HS-27A (cell line): ENCODE data around the gene L3MBTL1.
"Not testable (repeated sequence)": the region's sequence is repeated elsewhere in the genome, so short reads cannot be mapped to it uniquely, and the experiment has no call there.

ENCODE experiments used
- DNase-seq: peaks from one replicate; pipeline ENCODE4 v3.0.0-alpha.2; 2012; ENCODE audit warnings: low read depth, missing footprints

L3MBTL1 gene

DNA sequence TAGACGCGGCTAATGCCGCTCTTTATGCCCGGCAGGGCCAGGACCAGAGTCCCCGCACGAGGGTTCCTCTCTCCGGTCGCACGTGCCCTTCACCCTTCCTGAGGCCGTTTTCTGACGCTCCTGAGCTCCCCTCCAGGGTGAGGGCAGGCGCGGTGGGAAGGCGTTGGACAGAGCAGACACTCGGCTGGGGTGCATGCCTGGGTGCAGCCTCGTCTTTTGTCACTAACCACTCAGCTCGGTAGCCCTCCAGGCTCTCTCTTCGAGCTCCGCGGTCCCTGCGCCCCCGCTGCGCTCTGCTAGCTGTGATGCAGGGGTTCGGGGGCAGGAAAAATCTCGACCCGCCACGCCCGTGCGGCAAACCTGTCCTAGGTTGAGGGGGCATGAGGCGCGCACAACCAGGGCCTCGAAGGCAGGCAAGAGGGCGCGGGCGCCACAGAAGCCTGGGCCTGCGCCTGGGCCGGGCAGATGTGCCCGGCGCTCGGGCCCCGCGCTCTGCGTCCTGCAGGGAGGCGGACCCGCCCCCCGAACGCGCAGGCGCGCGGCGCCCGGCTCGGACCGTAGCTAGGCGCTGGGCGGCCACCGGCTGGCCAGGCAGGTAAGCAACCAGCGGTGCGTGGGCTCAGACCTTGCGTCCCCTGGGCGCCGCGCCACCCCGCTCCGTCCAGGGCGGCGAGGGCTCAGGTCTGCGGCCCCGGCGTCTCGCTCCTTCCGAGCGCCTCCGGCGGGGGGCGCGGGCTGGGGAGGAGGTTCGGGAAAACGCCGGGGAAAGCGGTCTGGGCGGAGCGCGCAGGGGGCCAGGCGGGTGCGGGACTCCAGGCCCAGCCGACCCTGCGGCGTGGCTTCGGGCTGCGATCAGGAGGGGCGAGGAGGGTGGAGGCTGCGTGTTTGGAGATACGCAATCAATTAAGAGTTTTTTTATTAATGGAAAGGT lies at the start of gene L3MBTL1:
Gene L3MBTL1 (plus strand): TSS at position 548 of the 931 bp plus-strand sequence. CDS start 5,807 bp downstream, outside the sequence.
- DNase-seq: no peak

DNA sequence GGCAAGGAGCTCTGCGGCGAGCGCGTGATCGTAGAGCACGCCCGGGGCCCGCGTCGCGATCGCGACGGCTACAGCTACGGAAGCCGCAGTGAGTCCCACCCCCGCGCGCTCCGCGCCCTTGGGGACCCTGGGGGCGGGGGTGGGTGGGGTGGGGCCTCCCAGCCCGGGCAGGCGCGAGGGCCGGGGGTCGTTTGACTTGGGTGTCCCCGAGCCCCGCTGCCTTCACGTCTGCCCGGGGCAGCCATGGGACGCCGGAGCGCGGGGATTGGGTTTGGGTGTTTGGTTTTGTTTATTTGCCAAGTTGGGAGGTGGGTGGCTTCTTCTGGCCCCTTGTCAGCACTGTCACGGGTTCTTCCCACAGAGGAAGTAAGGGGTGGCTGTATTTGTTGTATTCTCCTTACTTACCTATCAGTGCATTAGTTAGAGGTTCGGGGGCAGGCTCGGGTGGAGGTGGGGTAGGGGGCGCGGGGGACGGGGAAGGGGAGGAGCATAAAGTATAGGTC lies 49.0 kb upstream of the L3MBTL1 start:
- no peak for DNase-seq

DNA sequence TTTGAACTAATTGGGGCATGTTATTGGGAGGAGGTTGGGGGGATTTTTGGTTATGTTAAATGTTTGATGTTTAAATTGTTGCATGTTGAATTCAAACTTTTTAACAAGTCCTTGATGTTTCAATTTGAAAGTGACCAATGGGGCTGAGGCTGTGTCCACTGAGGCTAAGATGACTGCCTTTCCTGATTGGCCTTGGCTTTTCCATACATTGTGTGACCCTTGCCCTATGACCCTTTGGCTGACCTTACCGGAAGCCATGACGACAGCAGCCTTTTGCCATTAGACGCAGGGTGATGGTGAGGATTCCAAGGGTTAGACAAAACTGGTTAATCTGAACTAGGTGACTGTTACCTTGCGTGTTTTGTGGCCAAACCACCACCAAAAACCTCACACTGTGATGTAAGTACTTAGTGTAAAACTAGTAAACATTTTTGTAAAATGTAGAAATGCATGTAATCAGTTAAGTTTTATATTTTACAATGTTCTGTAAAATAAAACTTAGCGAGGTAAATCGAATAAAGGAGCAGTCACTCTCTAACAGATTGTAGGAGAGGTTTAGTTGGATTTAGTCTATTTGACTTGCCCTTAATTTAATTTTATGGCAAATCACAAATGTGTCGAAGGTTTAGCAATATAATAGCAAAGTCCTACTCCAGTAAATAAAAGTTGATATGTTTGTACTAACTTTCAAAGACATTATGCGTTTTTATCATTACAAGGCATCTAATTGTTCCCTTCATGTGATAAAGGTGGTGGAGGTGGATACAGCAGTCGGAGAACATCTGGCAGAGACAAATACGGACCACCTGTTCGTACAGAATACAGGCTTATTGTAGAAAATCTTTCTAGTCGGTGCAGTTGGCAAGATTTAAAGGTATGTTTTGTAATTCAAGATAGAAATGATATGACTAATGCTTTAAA lies 48.2 kb upstream of the L3MBTL1 start:
- no peak for DNase-seq

DNA sequence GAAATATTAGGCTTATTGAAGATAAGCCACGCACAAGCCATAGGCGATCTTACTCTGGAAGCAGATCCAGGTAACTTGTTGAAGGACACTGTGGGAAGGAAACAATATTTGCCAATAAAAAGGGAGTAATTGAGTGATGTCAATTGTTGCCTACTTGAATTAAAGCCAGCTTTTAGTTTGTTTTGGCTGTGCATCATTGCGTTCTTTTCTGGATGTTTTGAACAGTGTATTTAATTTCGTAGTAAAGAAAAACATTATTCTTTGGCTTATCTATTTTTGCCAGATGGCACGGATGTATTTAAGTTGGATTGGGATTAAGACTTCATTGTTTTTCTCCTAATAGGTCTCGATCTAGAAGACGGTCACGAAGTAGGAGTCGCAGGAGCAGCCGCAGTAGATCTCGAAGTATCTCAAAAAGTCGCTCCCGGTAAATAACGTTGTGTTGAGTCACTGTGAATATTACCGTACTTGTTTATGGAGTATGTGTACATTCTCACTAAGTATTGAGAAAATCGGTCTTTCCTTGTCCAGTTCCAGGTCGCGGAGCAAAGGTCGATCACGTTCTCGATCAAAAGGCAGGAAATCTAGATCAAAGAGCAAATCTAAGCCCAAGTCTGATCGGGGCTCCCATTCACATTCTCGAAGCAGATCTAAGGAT lies 47.2 kb upstream of the L3MBTL1 start:
- DNase-seq: no peak

DNA sequence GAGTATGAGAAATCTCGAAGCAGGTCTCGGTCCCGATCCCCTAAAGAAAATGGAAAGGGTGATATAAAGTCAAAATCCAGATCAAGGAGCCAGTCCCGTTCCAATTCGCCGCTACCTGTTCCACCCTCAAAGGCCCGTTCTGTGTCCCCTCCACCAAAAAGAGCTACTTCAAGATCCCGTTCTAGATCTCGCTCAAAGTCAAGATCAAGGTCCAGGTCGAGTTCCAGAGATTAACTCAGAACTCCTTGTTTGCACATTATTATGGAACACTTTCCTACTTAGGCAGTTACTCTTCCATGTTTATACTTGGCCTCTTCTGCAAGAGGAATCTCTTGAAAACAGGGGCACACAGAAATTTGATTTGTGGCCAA lies 46.7 kb upstream of the L3MBTL1 start:
- DNase-seq: no peak

DNA sequence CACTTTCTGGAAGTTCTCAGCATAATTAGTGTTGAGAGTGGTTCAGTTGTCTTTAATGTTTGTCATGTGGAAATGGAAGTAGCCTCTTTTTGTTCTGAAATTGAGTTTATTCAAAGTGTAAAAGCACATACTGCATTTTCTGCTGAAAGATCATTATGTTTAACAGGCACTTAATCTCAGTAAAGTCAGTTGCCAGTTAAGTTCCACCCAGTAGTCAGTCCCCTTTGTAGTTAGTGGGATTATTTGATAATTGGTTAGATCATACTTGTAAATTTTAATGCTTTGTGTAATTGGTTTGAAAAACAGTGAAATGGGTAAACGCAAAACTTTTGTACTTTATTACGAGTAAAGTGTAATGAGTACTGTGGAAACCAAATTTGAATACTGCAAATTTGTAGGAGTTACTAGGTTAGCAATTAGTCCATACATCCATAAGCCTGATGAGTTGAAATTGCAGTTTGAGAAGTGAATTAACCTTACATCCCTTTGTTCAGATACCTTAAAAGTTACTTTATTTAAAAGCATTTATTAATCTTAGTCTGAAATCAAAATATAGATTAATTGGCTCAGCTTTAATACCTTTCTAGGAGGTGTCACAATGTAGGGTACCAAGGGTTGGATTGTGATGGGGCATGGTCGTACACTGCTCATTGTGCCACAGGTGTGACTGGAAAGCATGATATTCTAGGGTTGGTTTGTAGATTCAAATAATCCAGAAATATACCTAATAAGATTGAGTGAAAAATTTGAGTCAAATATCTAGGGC lies 45.4 kb upstream of the L3MBTL1 start:
- DNase-seq: no peak

DNA sequence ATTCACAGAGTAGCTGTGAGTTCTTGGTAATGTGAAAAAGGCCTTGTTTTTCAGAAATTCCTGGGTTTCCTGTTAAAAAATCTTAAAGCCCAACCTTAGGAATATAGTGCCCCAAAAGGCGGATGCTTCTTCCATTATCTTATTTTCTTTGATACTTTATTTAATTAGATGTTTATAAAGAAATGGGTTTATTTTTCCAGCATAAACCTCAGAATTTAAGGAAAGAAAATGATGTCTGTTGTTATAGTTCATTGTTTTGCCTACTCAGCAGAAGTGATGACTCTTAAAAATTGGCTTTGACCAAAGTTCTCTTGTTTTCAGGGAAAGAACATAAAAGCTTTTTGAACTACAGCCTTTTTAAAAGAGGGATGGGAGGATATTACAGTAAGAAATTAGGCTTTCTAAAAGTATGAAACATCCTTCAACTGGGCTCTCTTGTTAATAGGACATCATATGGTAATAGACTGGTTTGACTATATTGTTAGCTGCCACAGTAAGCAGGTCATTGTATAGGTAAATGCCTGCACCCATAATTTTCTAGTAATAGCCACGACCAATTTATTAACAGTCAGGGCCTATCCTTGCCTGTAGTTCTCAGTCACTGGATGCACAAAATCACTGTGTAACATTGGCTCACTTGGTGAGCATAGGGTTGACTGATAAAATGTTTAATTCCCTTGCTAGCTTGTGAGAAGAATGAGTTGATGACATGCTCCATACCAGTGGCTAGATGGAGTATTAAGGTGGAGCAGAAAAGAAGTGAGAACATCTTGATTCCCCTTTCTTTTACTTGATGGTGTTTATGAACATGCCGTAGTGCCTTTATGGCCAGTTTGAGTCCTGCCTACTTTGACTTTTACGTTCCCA lies 44.6 kb upstream of the L3MBTL1 start:
- DNase-seq: no peak

DNA sequence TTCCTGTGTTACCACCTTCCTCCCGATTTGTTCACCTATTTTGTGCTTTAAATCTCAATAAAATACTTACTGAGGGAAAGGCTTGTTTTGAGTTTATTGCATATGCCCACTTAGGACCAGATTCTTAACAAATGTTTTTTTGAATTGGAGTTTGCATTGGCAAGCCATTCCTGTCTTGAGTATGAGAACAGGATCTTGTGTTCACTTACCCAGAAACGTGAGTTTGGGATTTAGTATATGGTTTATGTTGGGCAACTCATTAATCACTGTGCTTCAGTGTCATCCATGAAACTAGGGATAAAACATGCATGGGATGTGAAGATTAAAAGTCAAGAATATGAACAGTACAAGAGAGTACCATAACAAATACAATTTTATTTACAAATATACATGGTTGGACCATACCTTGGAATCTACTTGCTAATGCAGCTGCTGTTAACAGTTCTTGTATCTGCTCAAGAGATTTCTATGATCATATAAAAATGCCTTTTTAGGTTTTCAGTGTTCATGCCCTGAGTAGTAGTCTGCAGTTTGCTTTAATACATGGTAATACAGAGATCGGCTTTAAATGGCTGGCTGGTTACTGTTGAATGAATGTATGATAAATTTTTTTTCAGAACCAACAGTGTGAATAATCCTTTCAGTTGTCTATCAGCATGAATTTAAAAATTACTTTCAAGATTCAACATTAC lies 43.8 kb upstream of the L3MBTL1 start:
- DNase-seq: no peak

DNA sequence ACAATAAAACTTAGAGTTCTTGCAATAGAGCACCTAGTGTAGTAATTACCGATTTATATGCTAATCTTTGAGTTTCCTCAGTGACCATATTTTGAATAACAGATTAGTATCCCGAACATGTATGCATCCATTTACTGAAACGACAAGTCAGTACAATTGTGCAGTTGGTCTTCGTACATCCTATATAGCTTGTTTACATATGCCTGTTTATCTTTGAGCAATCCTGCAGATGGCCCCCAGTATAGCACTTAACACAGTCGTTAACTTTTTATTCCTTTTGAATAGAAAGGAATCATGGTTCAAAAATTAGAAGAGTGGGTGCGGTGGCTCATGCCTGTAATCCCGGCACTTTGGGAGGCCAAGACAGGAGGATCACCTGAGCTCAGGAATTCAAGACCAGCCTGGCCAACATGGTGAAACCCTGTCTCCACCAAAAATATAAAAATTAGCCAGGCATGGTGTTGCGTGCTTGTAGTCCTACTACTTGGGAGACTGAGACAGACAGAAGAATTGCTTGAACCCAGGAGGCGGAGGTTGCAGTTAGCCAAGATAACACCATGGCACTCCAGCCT lies 43.2 kb upstream of the L3MBTL1 start:
- DNase-seq: no peak

DNA sequence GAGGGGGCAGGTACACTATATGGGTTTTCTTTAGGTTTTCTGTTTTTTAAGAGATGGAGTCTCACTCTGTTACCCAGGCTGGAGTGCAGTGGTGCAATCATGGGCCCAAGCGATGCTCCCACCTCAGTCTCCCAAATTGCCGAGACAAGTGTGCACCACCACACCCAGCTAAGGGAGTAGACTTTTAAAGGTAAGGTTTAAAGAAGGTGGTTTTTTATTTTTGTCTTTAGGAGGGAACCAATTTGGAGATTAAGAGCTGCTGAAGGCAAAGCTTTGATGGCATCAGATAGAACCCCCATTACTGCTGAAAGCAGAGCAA lies 41.9 kb upstream of the L3MBTL1 start:
- DNase-seq: no peak

DNA sequence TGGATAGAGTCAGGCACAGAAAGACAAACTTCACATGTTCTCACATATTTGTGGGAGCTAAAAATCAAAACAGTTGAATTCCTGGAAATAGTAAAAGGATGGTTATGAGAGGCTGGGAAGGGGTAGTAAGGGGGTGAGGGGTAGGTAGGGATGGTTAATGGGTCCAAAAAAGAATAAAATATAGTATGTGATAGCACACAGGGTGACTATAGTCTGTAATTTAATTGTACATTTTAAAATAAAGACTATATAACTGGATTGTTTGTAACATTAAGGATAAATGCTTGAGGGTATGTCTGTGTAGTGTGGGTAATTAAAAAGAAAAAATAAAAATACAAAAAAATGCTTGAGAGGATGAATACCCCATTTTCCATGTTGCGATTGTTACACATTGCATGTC lies 39.9 kb upstream of the L3MBTL1 start:
- DNase-seq: no peak

DNA sequence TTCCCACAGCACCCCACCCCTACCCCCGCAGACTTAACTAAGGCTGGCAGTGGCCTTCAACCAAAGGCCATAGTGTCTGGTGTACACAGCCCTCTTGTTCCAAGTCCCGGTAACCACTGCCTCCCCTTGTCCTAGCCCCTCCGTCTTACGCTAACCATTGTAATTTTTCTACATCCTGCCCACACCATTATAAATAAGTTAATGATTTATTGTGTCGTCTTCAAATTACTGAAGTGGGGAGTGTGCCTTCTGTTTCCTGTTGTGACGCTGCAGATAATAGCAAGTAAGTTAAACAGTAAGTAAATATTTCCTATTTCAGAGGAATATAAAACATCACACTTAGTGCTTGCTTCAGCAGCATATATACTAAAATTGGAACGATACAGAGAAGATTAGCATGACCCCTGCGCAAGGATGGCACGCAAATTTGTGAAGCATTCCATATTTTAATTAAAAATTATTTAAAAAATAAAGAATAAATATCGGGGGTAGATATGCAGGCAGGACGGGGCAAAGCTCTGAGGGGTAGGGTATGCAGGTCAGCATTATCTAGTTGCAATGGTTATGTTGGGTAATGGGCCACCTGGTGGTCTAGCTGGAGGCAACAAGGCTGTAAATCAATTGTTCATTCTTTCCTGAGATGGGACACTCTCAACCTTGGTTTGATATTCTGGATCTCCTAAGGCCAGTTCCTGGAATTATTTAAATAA lies 34.7 kb upstream of the L3MBTL1 start:
- no peak for DNase-seq

DNA sequence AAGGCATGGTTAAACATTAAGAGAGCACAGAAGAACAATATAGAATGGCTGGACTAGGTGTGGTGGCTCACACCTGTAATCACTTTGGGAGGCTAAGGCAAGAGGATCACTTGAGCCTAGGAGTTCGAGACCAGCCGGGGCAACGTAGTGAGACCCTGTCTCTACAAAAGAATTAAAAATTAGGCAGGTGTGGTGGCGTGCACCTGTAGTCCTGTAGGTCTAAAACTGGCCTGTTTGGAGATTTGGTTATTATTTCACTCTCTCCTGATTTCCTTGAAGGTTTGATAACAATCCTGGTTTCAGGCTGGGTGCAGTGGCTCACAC lies 34.2 kb upstream of the L3MBTL1 start:
- DNase-seq: no peak

DNA sequence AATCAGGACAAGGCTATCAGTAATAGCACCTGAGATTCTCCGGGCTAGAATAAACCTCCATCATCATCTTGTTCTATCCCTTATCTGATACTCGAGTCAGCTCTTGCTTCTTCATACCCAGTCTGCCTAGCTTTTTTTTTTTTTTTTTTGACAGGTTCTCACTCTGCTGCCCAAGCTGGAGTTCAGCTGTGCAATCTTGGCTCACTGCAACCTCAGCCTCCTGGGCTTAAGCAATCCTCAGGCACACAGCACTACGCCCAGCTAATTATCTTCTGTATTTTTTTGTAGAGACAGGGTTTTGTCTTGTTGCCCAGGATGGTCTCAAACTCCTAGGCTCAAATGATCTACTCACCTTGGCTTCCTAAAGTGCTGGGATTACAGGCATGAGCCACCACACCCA lies 30.3 kb upstream of the L3MBTL1 start:
- DNase-seq: no peak

DNA sequence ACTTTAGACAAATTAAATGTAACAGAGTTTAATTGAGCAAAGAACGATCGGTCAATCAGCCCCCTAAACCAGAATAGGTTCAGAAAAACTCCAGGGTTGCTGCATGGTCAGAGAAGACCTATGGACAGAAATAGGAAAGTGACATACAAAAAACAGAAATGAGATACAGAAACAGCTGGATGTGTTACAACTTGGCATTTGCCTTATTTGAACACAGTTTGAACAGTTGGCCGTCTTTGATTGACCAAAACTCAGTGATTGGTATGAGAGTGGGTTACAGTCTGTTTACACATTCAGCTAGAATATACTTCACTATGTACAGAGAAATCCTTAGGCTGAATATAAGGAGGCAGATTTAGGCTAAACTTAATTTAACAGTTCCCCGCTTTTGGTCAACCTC lies 29.9 kb upstream of the L3MBTL1 start:
- no peak for DNase-seq

DNA sequence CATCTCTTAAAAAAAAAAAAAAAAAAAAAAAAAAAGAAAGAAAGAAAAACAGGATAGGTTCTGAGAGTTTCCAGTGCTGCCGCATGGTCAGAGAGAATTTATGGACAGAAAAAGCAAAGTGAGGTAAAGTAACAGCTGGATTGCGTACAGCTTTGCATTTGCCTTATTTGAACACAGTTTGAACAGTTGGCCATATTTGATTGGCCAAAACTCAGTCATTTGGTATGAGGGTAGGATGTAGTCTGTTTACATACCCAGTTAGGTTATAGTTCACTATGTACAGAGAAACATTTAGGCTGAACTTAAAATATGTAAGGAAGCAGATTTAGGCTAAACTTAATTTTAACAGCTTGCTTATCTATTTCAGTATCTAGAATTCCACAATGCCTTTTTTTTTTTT lies 17.5 kb upstream of the L3MBTL1 start:
- no peak for DNase-seq

DNA sequence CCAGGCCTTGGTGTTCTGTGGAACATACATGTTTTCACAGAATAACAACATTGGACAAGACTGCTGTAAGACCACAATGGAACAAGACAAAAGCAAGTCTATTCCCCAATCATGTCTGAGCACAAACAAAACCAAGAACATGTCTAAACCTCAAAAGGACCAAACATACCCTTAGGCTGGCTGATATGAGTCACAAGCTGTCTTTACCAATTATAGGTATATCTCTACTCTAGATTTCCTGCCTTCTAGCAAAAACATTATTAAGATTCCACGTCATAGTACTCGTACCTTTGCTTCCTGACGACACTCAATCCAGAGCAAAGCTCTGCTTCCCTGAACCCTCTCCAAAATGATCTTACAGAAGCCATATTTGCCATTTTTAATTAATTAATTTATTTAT lies 15.4 kb upstream of the L3MBTL1 start:
- no peak for DNase-seq

DNA sequence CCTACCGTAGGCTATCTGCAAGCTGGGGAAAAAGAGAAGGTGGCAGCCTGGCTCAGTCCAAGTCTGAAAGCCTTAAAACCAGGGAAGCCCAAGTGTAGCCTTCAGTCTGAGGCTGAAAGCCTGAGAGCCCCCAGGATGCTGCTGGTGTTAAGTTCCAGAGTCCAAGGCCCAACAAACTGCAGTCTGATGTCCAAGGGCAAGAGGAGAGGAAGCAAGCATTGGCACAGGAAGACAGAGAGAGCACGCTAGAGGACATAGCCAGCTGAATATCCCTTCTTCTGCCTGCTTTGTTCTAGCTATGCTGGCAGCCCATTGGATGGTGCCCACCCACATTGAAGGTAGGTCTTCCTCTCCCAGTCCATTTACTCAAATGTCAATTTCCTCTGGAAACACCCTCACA lies 12.1 kb upstream of the L3MBTL1 start:
- no peak for DNase-seq

DNA sequence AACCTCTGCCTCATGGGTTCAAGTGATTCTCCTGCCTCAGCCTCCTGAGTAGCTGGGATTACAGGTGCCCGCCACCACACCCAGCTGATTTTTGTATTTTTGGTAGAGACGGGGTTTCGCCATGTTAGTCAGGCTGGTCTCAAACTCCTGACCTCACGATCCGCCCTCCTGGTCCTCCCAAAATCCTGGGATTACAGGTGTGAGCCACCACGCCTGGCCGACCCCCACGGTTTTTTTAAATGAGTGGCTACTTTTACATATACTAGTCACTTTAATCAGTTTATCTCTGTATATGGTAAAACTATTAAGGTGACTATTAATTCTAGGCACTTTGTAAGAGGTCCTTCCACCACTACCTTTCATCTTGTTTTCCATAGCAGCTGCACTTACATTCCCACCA lies 5.5 kb upstream of the L3MBTL1 start:
- not testable (repeated sequence) for DNase-seq
